SK-MEL-5 (cell line): ENCODE data around the gene MICAL3. TPM values are rescaled to one million over a fixed set of nuclear protein-coding genes. Genes with fewer than 3 reads are reported as not detected.

ENCODE experiments used
- DNase-seq: peaks from one replicate; pipeline ENCODE4 v3.0.0-alpha.2; 2016; ENCODE audit warnings: low read depth, low spot score
- in situ Hi-C: cut with HindIII; loops from 2 replicates; pipeline ENCODE4 v1.10.0; 2016; ENCODE audit warnings: low sequenced_read_pairs, high pct_unique_total_duplicates, low pct_unique_long_range_greater_than_20kb
- total RNA-seq: library from RNA; depleted of rRNA; stranded (reverse); fragments of >200 nt; shearing (Covaris generic); gene quantifications from 2 replicates; pipeline ENCODE4 v1.2.3, GENCODE V29; 2014

The MICAL3 gene
- total RNA-seq, 1 experiment from 2014 or later, result 36.6 TPM

DNA sequence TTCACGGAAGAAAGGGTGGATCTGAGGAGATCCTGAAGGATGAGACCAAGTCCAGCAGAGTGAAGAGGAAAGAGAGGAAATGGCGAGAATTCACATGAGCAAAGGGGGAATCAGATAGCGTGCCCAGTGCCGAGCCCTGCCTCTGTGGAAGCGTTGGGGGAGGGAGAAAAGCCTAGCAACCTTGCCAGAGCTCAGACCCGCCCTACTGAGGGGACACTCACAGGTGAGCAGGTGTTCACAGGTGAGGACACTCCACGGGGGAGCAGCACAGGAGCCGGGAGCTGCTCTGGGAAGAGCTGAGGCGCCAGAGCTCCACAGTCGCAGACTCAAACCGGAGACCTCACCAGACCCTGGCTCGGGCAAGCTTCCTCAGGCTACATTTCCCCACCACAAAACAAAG lies 56.2 kb downstream of the MICAL3 start:
- in situ Hi-C loops, result no loop called here

DNA sequence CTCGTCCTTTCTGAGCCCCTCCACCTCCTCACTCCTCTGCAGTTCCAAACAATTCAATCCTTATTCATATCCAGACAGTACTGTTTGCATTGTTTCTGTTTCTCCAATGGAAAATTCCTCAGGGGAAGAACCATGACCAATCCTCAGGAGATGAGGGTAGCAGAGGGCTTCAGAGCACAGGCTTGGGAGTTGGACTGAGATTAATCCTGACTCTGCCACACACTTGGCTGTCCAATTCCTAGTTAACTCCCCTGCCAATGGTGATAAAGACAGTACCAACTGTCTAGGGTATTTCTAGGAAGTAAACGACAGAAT lies 58.0 kb downstream of the MICAL3 start:
- DNase-seq, result no peak
- in situ Hi-C loops, result no loop called here

More for the DNA sequence above, 56.2 kb downstream of the MICAL3 start:
- no peak for DNase-seq

DNA sequence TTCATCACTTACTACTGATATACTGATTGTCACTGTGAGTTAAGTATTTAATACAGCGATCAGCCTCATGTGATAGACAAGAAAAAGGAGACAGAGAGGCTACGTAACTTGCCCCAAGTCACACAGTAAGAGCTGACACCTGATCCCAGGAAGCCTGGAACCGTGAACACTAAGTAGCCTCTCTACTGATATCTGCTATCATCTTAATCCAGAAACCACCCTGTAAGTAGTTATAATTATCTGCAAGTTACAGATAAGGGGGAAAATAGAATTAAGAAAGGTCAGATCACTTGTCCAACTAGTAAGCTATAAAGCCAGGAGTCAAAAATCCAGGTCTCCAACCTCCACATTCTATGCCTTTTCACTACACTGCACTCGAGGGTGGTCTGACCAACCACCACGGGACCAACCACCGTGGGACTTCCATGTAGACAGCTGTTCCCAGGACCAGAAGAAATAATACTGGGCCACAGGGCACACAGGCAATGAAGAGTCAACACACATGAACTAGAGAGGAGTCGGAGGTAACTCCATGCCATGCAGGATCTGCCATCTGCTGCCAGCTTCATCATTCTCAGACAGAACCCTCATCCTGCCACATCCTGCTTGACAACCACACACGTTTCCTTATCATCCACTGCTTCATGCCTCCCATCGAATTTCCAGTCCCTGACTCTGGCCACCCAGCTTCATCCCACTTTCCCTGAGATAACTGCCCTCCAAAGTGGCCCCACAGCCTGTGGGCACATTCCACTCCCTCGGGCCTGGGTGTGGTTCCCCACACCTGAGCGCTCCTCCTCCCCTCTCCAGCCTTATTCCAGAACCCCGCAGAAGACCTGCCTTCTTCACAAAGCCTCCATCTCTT lies 58.6 kb downstream of the MICAL3 start:
- no peak for DNase-seq
- in situ Hi-C loops, result no loop called here

DNA sequence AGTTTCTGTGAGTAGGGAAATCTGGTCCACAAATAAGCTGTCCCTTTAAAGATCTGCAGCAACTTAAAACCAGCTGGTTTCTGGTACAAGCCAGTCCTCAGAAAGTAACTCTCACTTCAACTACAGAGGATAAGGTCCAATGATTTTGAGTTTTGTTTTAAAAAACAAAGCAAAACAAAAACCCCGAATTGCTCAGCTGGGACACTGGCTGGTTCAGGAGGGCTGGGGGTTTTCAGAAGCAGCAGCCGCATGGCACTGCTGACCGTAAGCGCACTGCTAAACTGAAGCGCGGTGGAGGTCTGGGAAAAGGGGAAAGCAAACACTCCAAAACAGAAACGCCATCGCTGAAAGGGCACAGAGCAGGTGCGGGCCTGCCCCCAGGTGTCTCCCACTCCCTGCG lies 59.7 kb downstream of the MICAL3 start:
- in situ Hi-C loops, result no loop called here
- no peak for DNase-seq

DNA sequence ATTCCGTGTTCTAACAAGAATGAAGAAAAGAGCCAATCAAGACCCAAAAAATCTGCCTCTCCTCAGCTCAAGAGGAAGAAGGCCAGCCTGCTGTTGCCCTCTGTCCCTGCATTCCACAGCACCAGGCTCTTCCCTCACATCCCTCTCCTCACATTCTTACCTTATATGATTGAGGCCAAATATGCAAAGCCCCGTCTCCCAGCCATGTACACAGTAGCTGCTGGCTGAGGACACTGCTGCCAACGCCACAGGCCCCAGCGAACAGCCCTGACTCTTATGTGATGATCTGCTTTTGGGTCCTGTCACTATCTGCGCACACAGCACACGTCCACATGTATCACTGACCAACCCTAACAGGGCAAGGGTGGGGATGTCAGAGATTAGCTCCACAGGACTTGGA lies 60.2 kb downstream of the MICAL3 start:
- in situ Hi-C loops, result no loop called here
- no peak for DNase-seq

DNA sequence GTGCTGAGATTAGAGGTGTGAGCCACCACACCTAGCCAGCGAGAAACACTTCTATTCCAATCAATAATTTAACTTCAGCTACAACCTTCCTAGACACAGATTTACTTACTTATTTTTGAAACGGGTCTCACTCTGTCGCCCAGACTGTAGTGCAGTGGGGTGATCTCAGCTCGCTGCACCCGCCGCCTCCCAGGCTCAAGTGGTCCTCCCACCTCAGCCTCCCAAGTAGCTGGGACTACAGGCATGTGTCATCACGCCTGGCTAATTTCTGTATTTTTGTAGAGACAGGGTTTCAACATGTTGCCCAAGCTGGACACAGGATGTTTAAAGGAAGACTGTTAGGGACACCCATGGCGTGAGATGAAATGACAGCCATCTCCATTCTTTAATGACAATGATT lies 61.3 kb downstream of the MICAL3 start:
- in situ Hi-C loops, result no loop called here
- DNase-seq, result no peak

DNA sequence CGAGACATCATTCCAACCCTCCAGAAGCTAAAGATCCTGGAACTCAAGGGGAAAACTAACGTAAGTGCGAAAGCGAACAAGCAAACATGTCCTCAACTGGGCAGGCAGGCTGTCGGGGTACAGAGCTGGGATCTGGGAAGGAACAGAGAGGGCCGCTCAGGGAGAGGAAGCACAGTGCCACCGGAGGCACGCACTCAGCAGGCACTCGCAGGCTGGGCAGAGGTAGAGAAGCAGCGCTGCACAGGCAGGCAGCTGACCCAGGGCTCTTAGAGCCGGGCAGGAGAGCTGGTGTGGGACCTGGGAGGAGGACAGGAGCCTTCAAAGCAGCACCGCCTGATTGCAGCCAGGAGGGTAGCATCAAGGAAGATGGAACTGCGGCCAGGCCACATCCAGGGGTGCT lies 62.2 kb downstream of the MICAL3 start:
- in situ Hi-C loops, result no loop called here
- DNase-seq, result no peak

DNA sequence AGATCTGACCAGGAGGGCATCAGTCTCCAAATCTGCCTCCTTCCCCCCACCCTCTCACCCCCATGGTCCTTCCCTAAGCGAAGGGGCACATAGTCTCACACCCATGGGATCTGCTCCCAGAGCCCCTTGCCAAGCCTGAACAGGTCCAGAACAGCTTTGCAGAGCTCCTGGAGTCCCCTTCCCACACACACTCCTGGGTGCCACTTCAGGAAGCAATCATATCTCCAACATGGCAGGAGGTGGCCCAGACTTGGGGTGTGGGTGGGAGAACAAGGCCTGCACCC lies 63.0 kb downstream of the MICAL3 start:
- in situ Hi-C loops, result no loop called here
- no peak for DNase-seq

DNA sequence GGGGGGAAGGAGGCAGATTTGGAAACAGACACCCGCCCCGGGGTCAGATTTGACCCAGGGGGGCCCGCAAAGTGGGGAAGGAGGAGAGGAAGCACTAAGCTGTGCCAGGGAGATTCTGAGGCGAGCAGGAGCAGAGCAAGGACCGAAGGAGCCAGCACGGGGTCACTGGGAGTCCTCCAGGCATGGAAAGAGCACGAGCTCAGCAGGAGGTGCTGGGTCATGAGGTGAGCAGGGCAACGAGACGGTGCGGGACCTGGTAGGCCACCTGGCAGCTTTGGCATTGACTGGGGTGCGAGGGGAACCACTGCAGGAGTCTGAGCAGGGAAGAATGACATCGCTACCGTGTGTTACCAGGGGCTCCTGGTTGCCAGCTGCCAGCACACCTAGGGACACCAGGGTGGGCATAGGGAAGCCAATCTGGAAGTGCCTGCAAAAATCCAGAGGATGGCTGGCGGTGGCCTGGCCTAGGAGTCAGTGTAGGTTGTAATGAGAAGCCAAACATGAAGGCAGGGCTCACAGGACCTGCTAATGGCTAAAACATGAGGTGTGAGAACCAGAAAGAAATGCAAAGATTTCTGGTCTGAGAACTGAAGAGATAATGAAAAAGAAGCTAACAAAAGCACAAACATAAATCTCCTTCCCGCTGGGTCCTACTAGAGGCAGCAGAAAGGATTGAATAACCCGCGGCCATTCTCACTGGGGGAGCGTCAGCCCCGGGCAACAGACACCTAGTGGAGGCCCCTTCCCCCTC lies 63.5 kb downstream of the MICAL3 start:
- DNase-seq, result no peak
- in situ Hi-C loops, result no loop called here

DNA sequence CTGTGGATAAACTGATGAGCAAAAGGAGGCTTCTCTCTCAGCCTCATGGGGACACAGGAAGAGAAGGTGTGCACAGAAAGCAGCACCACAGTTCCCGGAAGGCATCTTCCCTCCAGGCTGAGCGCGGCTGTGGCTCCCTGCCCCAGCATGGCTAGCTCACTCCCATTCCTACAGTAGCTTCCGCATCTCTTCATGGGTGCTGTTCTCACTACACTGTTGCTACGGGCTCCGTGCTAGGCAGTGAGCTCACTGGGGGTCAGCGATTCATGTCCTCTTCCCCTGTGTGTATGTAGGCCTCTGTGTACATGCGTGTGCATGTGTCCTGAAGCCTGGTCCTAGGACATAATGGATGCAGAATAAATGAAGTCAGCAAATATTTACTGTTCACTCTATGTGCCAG lies 64.3 kb downstream of the MICAL3 start:
- DNase-seq, result no peak
- in situ Hi-C loops, result no loop called here

DNA sequence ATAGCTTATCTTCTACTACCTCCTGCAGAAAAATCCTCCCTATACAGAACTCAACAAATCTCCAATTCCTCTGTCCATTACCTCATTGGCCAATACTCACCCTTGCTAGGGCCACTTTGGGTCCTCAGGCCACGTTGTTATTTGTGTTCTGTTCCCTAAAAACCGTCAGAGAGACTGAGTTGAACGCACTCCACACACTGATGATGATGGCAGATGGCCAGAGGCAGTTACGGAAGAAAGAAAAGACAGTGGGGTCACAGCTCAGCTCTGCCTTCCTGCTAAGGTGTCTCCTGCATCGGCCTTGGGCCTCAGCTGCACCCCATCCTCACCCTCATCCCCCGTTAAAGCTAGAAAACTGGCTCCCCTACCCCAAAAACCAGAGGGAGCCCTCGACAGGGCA lies 66.2 kb downstream of the MICAL3 start:
- DNase-seq, result no peak
- in situ Hi-C loops, result no loop called here

DNA sequence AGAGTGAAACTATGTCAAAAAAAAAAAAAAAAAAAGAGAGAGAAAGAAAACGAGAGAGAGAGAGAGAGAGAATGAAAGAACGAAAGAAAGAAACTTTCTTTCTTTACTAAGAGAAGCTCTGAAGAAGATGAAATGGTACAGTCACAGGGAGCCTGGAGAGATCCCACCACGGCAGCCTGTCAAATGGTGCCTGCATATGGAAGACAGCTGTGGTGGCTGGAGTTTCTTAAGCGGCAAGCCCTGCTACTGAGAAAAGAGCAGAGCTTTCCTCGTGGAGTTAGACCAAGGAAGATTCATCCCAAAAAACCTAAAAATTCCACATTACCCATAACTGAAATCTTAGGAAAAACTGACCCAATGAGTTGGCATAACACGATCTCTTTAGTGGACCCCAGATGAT lies 66.7 kb downstream of the MICAL3 start:
- in situ Hi-C loops, result no loop called here
- DNase-seq, result no peak

DNA sequence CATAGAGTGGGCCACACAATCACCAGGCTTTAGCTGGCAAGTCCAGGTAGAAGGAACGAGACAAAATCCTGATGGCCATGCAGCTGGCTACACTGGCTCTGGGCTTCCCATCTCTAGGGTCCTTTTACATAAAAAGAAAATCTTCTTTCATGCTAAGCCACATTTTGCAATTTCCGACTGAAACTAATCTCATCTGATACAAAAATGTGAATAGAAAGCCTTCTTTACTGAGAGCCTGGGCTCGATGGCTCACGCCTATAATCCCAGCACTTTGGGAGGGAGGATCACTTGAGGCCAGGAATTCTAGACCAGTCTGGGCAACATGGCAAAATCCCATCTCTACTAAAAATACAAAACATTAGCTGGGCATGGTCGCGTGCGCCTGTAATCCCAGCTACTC lies 67.2 kb downstream of the MICAL3 start:
- in situ Hi-C loops, result no loop called here
- DNase-seq, result no peak

DNA sequence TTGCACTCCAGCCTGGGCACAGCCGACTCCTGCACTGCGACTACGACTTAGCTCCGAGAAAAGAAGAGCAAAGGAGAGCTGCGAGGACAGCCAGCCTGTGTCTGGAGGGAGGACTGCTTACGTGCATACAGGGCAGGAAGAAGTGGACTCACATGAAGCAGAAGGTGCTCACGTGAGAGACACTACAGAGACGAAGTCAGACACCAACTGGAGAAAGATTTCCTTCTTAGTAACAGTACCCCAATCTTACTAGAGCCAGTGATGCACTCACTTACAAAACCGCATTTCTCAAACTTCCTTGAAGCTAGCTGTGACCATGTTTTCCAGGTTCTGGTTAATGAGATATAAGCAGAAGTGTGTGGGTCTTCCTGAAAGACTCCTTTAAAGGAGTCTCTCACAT lies 67.7 kb downstream of the MICAL3 start:
- in situ Hi-C loops, result no loop called here
- DNase-seq, result no peak

DNA sequence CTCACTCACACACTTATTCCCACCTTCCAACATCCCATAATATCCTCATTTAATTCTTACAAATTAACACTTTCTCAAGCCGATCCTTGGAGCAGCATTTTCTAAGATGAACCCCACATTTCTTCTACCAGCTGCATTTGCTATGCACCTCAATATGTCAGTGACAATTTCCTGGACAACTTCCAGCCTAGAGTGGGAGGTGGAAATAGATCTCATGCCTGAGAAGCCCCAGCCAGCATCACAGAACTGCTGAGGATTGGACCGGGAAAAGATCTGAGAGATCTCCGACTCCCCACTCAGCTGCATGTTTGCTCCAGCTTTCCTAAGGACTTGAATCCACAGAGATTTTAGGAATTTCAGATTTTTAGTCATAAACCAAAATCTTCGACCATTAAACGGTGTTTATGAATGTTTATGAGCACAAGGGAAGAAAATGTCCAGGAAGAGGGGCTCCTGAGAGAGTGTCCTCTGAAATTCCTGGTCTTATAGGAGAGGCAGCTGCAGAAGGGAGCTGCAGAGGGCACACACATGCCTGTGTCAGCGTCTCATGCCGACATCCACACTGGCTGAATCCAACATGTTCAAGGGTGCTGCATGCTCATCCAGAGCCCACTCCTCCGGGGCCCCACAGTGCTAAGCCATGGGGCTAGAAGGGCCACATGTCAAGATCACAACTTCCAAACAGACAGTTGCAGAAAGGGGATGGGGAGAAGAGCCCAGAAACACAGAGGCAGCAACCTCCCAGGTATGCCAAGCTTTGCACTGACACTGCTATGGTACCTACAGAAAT lies 68.6 kb downstream of the MICAL3 start:
- in situ Hi-C loops, result no loop called here

DNA sequence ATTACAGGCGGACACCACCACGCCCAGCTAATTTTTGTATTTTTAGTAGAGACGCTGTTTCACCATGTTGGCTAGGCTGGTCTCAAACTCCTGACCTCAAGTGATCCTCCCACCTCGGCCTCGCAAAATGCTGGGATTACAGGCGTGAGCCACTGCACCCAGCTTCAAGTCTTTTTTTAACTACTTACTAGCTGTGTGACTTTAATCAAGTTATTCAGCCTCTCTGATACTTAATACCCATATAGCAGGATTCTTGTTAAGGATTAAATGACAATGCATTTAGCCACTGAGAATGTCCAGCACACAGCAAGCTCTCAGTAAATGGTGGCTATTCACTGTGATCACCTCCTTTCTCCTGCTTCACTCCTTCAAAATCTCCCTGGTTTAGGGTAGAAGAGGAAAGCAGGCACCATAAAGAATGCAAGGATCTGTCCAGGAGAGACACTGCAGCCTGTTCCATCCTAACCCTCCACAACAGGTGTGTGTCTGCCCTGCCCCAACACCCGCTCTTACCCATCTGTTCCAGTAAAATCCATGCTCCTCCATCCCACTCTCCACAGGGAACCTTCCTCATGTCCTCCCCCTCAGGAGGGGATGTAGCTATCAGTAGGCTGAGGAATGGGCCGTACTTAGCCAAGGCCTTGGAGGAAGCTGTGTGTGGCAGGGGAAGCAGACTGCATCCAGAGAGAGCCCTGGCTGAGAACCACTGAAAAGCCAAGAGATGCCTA lies 69.3 kb downstream of the MICAL3 start:
- in situ Hi-C loops, result no loop called here
- no peak for DNase-seq

More for the DNA sequence above, 68.6 kb downstream of the MICAL3 start:
- no peak for DNase-seq

DNA sequence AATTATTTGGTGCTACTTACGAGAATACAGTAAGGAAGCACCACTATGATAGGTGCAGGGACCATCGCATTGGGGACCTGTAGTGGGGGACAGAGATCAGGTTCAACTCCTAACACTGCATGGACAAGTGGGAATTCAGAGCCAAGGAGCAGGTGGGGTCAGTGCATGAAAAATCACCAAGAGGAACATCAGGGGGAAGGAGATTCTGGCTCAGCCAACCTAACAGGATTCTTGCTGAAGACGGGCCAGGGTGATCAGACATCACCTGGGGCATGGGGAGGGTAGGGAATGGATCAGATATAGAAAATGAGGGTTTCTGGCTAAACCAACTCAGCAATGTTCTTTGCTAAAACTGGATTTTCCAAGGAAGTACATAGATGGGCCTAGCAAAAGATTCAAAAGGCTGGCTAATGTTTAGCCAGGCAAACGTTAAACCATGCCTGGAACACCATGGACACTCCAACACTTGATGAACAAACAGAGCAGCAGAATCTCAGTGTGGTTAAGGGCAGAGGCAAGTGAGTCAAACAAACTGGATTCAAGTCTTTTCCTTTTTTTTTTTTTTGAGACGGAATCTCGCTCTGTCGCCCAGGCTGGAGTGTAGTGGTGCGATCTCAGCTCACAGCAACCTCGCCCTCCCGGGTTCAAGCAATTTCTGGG lies 70.0 kb downstream of the MICAL3 start:
- in situ Hi-C loops, result no loop called here
- no peak for DNase-seq

DNA sequence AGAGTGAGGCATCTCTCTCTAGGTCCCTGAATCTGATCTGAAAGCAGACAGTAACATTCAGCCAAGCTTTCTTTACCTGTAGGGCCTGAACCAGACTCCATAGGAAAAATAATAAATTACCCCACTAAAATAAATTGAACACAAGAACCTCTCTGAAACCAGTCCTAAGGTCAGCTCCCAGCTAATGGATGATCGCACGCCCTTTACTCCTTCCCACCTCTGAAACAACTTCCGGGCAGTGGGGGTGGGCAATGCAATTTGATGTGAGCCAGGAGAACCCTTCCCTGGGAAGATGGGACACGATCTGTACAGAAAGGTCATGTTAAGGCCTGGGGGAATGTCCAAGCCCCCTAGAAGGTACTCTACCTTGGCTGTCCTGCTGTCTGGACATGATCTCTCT lies 71.2 kb downstream of the MICAL3 start:
- in situ Hi-C loops, result no loop called here
- DNase-seq, result no peak
